HG03378 (cell line): ENCODE data around the gene GAB2.

ENCODE experiments used
- ATAC-seq: cut with Tn5 transposase; IDR thresholded peaks from one replicate; pipeline ENCODE4 v1.9.1; 2021; ENCODE audit warnings: mild to moderate bottlenecking, moderate library complexity; ENCODE audit not compliant: unreplicated experiment

Gene GAB2

GRCh38 chr11:78428266-78428636 lies 10.6 kb upstream of the GAB2 start:
- ATAC-seq: no peak

GRCh38 chr11:78427615-78428265 lies 10.1 kb upstream of the GAB2 start:
- ATAC-seq: peak; percentile 34

- ATAC-seq: no peak
Measured at GRCh38 chr11:78426845-78427244, 9.2 kb upstream of the GAB2 start.

GRCh38 chr11:78425399-78426070 lies 7.9 kb upstream of the GAB2 start:
- ATAC-seq: no peak

- peak; percentile 32 for ATAC-seq
Measured at GRCh38 chr11:78424334-78425270, 7.0 kb upstream of the GAB2 start.

- no peak for ATAC-seq
Measured at GRCh38 chr11:78423241-78423640, 5.6 kb upstream of the GAB2 start.

- peak; percentile 28 for ATAC-seq
Measured at GRCh38 chr11:78420796-78421209, 3.2 kb upstream of the GAB2 start.

GRCh38 chr11:78420255-78420764 lies 2.7 kb upstream of the GAB2 start:
- ATAC-seq: no peak

GRCh38 chr11:78419327-78419726 lies 1.7 kb upstream of the GAB2 start:
- ATAC-seq: no peak

GRCh38 chr11:78418584-78419211 lies 1.1 kb upstream of the GAB2 start:
- ATAC-seq: no peak

- ATAC-seq: no peak
Measured at GRCh38 chr11:78417888-78418583, 416 bp upstream of the GAB2 start.

GRCh38 chr11:78416285-78417174 lies 1.1 kb downstream of the GAB2 start:
- peak; percentile 52 for ATAC-seq

- ATAC-seq: no peak
Measured at GRCh38 chr11:78415338-78415737, 2.3 kb downstream of the GAB2 start.

- no peak for ATAC-seq
Measured at GRCh38 chr11:78414321-78415051, 3.1 kb downstream of the GAB2 start.

GRCh38 chr11:78408619-78409018 lies 9.0 kb downstream of the GAB2 start:
- ATAC-seq: no peak

- ATAC-seq: no peak
Measured at GRCh38 chr11:78406568-78407196, 10.9 kb downstream of the GAB2 start.

- no peak for ATAC-seq
Measured at GRCh38 chr11:78405805-78406204, 11.8 kb downstream of the GAB2 start.

- no peak for ATAC-seq
Measured at GRCh38 chr11:78403781-78404180, 13.8 kb downstream of the GAB2 start.
